Neutrophil (primary cell): ENCODE results near the gene APOB.

Experiments used
- H3K27ac ChIP-seq: fragments of 200-600 bp; sonication (generic); 2 replicates; pipeline ENCODE4 v1.5.1; 2016; ENCODE audit warnings: mild to moderate bottlenecking, moderate library complexity
- H3K27me3 ChIP-seq: fragments of 200-600 bp; sonication (generic); 2 replicates; pipeline ENCODE4 v1.6.0; 2016; ENCODE audit warnings: mild to moderate bottlenecking
- H3K36me3 ChIP-seq: fragments of 200-600 bp; sonication (generic); 2 replicates; pipeline ENCODE4 v1.5.1; 2017
- H3K4me1 ChIP-seq, 2 experiments: fragments of 200-600 bp in 1 of 2; sonication (generic) in 1 of 2; 1 replicate in 1 of 2; 2 replicates in 1 of 2; pipeline versions ENCODE4 v1.5.1 to v1.6.1; 2013 to 2016; ENCODE audit warnings: low read depth in 1 of 2, low read length in 1 of 2, mild to moderate bottlenecking in 1 of 2, moderate library complexity in 1 of 2; ENCODE audit not compliant: control insufficient read depth in 1 of 2, insufficient read depth in 1 of 2
- H3K4me3 ChIP-seq, 2 experiments: fragments of 200-600 bp in 1 of 2; sonication (generic) in 1 of 2; 1 replicate in 1 of 2; 2 replicates in 1 of 2; pipeline ENCODE4 v1.5.1; 2013 to 2016; ENCODE audit warnings: low read depth in 1 of 2, low read length in 1 of 2, mild to moderate bottlenecking in 1 of 2, moderate library complexity in 1 of 2
- H3K9me3 ChIP-seq: fragments of 200-600 bp; sonication (generic); 2 replicates; pipeline ENCODE4 v1.5.1; 2016
- TF ChIP-seq, protein P1 (sequence below): fragments of 200-600 bp; sonication (generic); IDR thresholded peaks from 2 replicates; pipeline ENCODE4 v1.5.1; 2016; ENCODE audit warnings: antibody characterized with exemption

Gene APOB

DNA sequence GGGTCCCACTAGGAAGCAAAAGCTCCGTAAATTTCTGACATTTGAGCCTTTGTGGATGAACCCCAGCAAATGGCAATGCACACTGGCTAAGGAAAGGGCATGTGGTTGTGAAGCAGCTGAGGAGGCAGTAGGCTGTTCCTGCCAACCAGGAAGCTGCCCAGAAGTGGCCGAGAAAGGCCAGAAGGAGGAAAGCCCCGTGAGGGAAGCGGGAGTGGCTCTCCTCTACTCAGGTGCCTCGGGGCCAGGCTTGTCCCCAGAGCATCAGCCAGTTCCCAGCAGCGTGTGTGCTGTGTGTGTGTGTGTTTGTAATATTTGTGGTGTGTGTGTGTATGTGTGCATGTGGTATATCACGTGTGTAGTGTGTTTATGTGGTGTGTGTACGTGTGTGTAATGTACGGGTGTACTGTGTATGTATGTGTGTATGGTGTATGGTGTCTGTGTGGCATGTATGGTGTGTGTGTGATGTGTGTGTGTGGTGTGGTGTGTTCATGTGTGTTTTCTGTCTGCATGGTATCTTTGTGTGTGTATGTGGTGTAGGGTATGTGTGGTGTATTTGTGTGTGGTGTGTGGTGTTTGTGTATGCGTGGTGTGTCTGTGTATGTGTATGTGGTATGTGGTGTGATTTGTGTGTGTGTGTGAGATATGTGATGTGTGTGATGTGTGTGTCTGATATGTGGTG is 90.6 kb downstream of the APOB start:
- Histone ChIP-seq H3K9me3 (no peaks in the 10 kb centered on the region), H3K27me3 (peaks cover 9% of the 10 kb centered on the region), H3K27ac (no peak overlapping the region), H3K36me3 (no peaks in the 10 kb centered on the region), H3K4me3 (no peak overlapping the region), H3K4me1 (no peaks in the 10 kb centered on the region)
- TF ChIP-seq, protein P1, sequence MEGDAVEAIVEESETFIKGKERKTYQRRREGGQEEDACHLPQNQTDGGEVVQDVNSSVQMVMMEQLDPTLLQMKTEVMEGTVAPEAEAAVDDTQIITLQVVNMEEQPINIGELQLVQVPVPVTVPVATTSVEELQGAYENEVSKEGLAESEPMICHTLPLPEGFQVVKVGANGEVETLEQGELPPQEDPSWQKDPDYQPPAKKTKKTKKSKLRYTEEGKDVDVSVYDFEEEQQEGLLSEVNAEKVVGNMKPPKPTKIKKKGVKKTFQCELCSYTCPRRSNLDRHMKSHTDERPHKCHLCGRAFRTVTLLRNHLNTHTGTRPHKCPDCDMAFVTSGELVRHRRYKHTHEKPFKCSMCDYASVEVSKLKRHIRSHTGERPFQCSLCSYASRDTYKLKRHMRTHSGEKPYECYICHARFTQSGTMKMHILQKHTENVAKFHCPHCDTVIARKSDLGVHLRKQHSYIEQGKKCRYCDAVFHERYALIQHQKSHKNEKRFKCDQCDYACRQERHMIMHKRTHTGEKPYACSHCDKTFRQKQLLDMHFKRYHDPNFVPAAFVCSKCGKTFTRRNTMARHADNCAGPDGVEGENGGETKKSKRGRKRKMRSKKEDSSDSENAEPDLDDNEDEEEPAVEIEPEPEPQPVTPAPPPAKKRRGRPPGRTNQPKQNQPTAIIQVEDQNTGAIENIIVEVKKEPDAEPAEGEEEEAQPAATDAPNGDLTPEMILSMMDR, result no peak
